Mesothelial cell of epicardium (in vitro differentiated cells): Measurements from ENCODE around the gene C3orf20. TPM values are rescaled to one million over a fixed set of nuclear protein-coding genes. Genes with fewer than 3 reads are reported as not detected.
A peak's percentile ranks its signal among the peaks of the same experiment; 100 is the strongest.
"Not testable (repeated sequence)": the region's sequence is repeated elsewhere in the genome, so short reads cannot be mapped to it uniquely, and the experiment has no call there.

Experiments used
- DNase-seq, 2 experiments: peaks; one replicate each; pipeline ENCODE4 v3.0.0; 2021; ENCODE audit warnings: low spot score in 2 of 2; ENCODE audit not compliant: unreplicated experiment in 2 of 2
- H3K27ac Mint-ChIP-seq: 2 replicates; pipeline ENCODE4 v1.8.0; 2021; ENCODE audit warnings: mixed read lengths
- H3K27me3 Mint-ChIP-seq: 2 replicates; pipeline ENCODE4 v1.8.0; 2021; ENCODE audit warnings: low read depth, mixed read lengths
- H3K36me3 Mint-ChIP-seq: 2 replicates; pipeline ENCODE4 v1.8.0; 2021; ENCODE audit warnings: mixed read lengths
- H3K4me1 Mint-ChIP-seq: 2 replicates; pipeline ENCODE4 v1.8.0; 2021; ENCODE audit warnings: mixed read lengths
- H3K4me3 Mint-ChIP-seq: 2 replicates; pipeline ENCODE4 v1.8.0; 2021; ENCODE audit warnings: mild to moderate bottlenecking, moderate library complexity, mixed read lengths
- H3K9me3 Mint-ChIP-seq: 2 replicates; pipeline ENCODE4 v1.8.0; 2021; ENCODE audit warnings: mixed read lengths
- total RNA-seq: library from RNA; stranded (reverse); gene quantifications from 3 replicates; pipeline ENCODE4 v1.2.1, GENCODE V29; 2021
- TF ChIP-seq, protein P1 (sequence below): fragments of 200-600 bp; sonication (generic); IDR thresholded peaks from one replicate; pipeline ENCODE4 v1.5.0; 2021; ENCODE audit warnings: antibody characterized with exemption; ENCODE audit not compliant: unreplicated experiment

The C3orf20 gene
- total RNA-seq, 1 donor from 2014 or later, result 0.13 TPM

- H3K4me3 Mint-ChIP-seq, result no peak overlapping the region
- peaks cover 95% of the 10 kb centered on the region for H3K27me3 Mint-ChIP-seq
- H3K27ac Mint-ChIP-seq, result no peak overlapping the region
- TF ChIP-seq, protein P1, sequence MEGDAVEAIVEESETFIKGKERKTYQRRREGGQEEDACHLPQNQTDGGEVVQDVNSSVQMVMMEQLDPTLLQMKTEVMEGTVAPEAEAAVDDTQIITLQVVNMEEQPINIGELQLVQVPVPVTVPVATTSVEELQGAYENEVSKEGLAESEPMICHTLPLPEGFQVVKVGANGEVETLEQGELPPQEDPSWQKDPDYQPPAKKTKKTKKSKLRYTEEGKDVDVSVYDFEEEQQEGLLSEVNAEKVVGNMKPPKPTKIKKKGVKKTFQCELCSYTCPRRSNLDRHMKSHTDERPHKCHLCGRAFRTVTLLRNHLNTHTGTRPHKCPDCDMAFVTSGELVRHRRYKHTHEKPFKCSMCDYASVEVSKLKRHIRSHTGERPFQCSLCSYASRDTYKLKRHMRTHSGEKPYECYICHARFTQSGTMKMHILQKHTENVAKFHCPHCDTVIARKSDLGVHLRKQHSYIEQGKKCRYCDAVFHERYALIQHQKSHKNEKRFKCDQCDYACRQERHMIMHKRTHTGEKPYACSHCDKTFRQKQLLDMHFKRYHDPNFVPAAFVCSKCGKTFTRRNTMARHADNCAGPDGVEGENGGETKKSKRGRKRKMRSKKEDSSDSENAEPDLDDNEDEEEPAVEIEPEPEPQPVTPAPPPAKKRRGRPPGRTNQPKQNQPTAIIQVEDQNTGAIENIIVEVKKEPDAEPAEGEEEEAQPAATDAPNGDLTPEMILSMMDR, result no peak
- peaks cover 11% of the 10 kb centered on the region for H3K4me1 Mint-ChIP-seq
- no peak for DNase-seq
- no peaks in the 10 kb centered on the region for H3K9me3 Mint-ChIP-seq
- no peaks in the 10 kb centered on the region for H3K36me3 Mint-ChIP-seq
Measured at GRCh38 chr3:14808502-14809266, 133.7 kb downstream of the C3orf20 start.

DNA sequence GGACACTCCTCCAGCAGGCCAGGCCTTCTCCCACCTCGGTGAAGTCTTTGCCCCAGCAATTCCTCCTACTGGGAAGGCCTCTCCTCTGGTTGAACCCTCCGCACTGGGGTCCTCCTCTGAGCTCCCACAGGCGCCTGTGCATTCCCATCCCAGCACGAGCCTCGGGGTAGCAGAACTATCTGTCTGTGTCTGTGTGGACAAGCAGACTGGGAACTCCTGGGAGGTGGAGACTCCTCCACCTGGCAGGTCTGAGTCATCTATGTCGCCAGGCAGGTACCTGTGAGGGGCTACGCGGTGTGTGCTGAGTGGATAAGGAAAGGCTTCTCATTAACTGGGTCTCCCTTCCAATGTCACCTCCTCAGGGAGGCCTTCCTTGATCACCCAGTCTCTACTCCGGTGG lies 134.7 kb downstream of the C3orf20 start:
- Mint-ChIP-seq H3K27me3 (peaks cover 95% of the 10 kb centered on the region), H3K4me3 (peak overlapping the region; percentile 63), H3K4me1 (peaks cover 11% of the 10 kb centered on the region)
- H3K36me3 Mint-ChIP-seq, H3K9me3 Mint-ChIP-seq, DNase-seq, H3K27ac Mint-ChIP-seq: not testable (repeated sequence)

GRCh38 chr3:14810070-14810791 lies 135.3 kb downstream of the C3orf20 start:
- TF ChIP-seq, protein P1, result no peak
- peaks cover 11% of the 10 kb centered on the region for H3K4me1 Mint-ChIP-seq
- no peak for DNase-seq
- H3K36me3 Mint-ChIP-seq, result no peaks in the 10 kb centered on the region
- H3K27ac Mint-ChIP-seq, result no peak overlapping the region
- H3K4me3 Mint-ChIP-seq, result peak overlapping the region; percentile 63
- peaks cover 95% of the 10 kb centered on the region for H3K27me3 Mint-ChIP-seq
- H3K9me3 Mint-ChIP-seq, result no peaks in the 10 kb centered on the region

GRCh38 chr3:14810801-14811661 lies 136.1 kb downstream of the C3orf20 start:
- Mint-ChIP-seq H3K27ac (peak overlapping the region; percentile 45), H3K36me3 (no peaks in the 10 kb centered on the region), H3K9me3 (no peaks in the 10 kb centered on the region), H3K4me1 (peaks cover 11% of the 10 kb centered on the region), H3K27me3 (peaks cover 95% of the 10 kb centered on the region), H3K4me3 (peak overlapping the region; percentile 83)
- DNase-seq, result peak in 1 of 2 experiments; percentile 46
- TF ChIP-seq, protein P1, result no peak

DNA sequence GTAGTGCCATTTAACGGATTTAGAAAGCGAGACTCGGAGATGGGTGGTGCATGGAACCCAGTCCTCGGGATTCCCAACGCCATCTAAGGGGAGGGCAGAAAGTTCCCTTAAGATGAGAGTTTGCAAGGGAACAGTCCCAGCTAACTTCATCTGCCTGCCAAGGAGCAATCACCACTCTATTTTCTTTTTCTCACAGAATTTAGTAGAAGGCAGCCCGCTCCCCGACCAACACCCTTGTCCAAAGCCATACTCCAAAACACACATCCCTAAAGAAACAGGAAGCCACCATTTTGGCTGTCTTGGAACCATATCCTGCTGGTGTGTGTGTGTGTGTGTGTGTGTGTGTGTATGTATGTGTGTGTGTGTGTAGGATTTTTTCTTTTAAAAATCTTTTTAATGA lies 136.7 kb downstream of the C3orf20 start:
- TF ChIP-seq, protein P1, result no peak
- no peaks in the 10 kb centered on the region for H3K36me3 Mint-ChIP-seq
- no peaks in the 10 kb centered on the region for H3K9me3 Mint-ChIP-seq
- DNase-seq, result no peak
- H3K27me3 Mint-ChIP-seq, result peaks cover 90% of the 10 kb centered on the region
- peaks cover 11% of the 10 kb centered on the region for H3K4me1 Mint-ChIP-seq
- no peak overlapping the region for H3K27ac Mint-ChIP-seq
- H3K4me3 Mint-ChIP-seq, result peak overlapping the region; percentile 83
